Measurements from ENCODE around the gene DAPK1.

DAPK1 gene

DNA sequence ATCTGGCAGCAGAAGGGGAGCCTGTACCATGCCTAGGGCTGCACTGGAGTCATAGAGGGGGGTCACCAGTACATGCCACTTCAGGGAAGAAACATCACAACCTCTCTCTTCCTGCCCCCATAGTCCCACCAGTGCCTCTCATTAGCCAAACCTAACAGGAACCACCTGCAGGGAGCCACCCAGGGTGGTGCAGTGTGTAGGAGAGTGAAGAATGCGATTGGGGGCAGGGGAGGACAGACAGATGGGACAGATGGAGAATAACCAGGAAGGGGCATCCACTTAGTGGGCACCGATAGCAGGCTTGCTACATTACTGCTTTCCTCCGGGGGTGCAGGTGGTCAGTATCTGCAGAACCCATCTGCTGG lies 19.2 kb downstream of the DAPK1 start:
- no peak overlapping the region for H4K8ac ChIP-seq (ENCODE audit: low read length)
- H3K27ac ChIP-seq (ENCODE audit: low read length, poor library complexity, severe bottlenecking), result no peak overlapping the region
- peaks cover 46% of the 10 kb centered on the region for H3K79me1 ChIP-seq (replicated peaks; ENCODE audit: low read length, poor library complexity, severe bottlenecking)
- peak overlapping the region; percentile 15 for H2BK15ac ChIP-seq (ENCODE audit: low read depth, poor library complexity, severe bottlenecking)
- H3K4ac ChIP-seq (ENCODE audit: low read depth in 1 of 2, low read length in 2 of 2), result peak overlapping the region; percentile 8 to 41
- H2BK5ac ChIP-seq (ENCODE audit: low read depth, low read length, poor library complexity, severe bottlenecking), result no peak overlapping the region
- no peak overlapping the region for H2AFZ ChIP-seq (ENCODE audit: low read depth, low read length)
- no peak overlapping the region for H3K9ac ChIP-seq (ENCODE audit: low read length)
- H3K18ac ChIP-seq (ENCODE audit: low read depth in 1 of 2, low read length in 2 of 2), result peak overlapping the region; percentile 34 to 44
- H2BK12ac ChIP-seq (ENCODE audit: low read length in 2 of 2), result peak overlapping the region; percentile 2 to 66
- no peak overlapping the region for H3K23ac ChIP-seq (ENCODE audit: low read length in 2 of 2)
- H3K9me3 ChIP-seq (ENCODE audit: control insufficient read depth, low read length), result peaks cover 4% of the 10 kb centered on the region
- peaks cover 20% of the 10 kb centered on the region for H3K4me1 ChIP-seq (ENCODE audit: control insufficient read depth, insufficient read depth, low read depth, low read length)
- DNase-seq, result no peak
- H3K27me3 ChIP-seq (ENCODE audit: control insufficient read depth in 1 of 2, insufficient read depth in 1 of 2, low read length in 2 of 2), result no peaks in the 10 kb centered on the region
- H2AK5ac ChIP-seq (ENCODE audit: low read length, severe bottlenecking), result peak overlapping the region; percentile 24
- no peak overlapping the region for H2BK120ac ChIP-seq (ENCODE audit: low read depth, low read length)
- H4K91ac ChIP-seq (ENCODE audit: low read length), result peak overlapping the region; percentile 75
- H3K4me3 ChIP-seq (ENCODE audit: insufficient read depth in 1 of 2, low read depth in 1 of 2, low read length in 2 of 2), result peak overlapping the region in 1 of 2 experiments; percentile 36
- H3K36me3 ChIP-seq (ENCODE audit: control insufficient read depth in 1 of 2, insufficient read depth in 2 of 2, low read depth in 1 of 2, low read length in 2 of 2), result peaks cover 0 to 29% of the 10 kb centered on the region in 2 experiments
- WGBS, result 85% methylated on average over 3 of the region's 3 CpGs
- no peak overlapping the region for H3K14ac ChIP-seq (ENCODE audit: low read length in 2 of 2)
- H3K4me2 ChIP-seq (ENCODE audit: low read length, poor library complexity, severe bottlenecking), result no peak overlapping the region

DNA sequence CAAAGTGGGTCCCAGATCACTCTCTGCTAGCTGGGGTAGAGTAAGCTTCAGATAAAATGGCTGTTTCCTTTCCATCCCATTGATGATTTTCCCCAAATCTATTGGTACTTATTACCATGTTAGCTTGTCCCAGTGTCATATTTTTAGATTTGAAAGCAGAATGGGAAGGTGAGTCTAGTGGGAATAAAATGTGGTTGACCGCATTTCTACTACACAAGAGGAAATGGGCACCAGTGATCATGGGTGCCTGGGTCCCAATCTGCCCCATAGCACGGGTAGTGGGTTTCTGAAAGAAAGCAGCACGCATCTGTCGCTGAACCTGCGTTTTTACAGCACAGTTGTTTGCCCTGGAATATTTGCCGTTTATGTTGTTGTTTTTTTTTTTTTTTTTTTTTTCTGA lies 20.1 kb downstream of the DAPK1 start:
- no peak overlapping the region for H3K4ac ChIP-seq (ENCODE audit: low read depth in 1 of 2, low read length in 2 of 2)
- H2BK12ac ChIP-seq (ENCODE audit: low read length in 2 of 2), result no peak overlapping the region
- H3K4me3 ChIP-seq (ENCODE audit: insufficient read depth in 1 of 2, low read depth in 1 of 2, low read length in 2 of 2), result no peak overlapping the region
- peaks cover 40% of the 10 kb centered on the region for H3K79me1 ChIP-seq (replicated peaks; ENCODE audit: low read length, poor library complexity, severe bottlenecking)
- no peak overlapping the region for H2AK5ac ChIP-seq (ENCODE audit: low read length, severe bottlenecking)
- DNase-seq, result no peak
- no peak overlapping the region for H2BK15ac ChIP-seq (ENCODE audit: low read depth, poor library complexity, severe bottlenecking)
- no peak overlapping the region for H2BK120ac ChIP-seq (ENCODE audit: low read depth, low read length)
- H3K36me3 ChIP-seq (ENCODE audit: control insufficient read depth in 1 of 2, insufficient read depth in 2 of 2, low read depth in 1 of 2, low read length in 2 of 2), result peaks cover 0 to 22% of the 10 kb centered on the region in 2 experiments
- H3K14ac ChIP-seq (ENCODE audit: low read length in 2 of 2), result no peak overlapping the region
- H4K91ac ChIP-seq (ENCODE audit: low read length), result no peak overlapping the region
- H3K9ac ChIP-seq (ENCODE audit: low read length), result no peak overlapping the region
- H4K8ac ChIP-seq (ENCODE audit: low read length), result no peak overlapping the region
- H2BK5ac ChIP-seq (ENCODE audit: low read depth, low read length, poor library complexity, severe bottlenecking), result no peak overlapping the region
- peaks cover 4% of the 10 kb centered on the region for H3K9me3 ChIP-seq (ENCODE audit: control insufficient read depth, low read length)
- no peak overlapping the region for H3K4me2 ChIP-seq (ENCODE audit: low read length, poor library complexity, severe bottlenecking)
- no peaks in the 10 kb centered on the region for H3K27me3 ChIP-seq (ENCODE audit: control insufficient read depth in 1 of 2, insufficient read depth in 1 of 2, low read length in 2 of 2)
- H3K27ac ChIP-seq (ENCODE audit: low read length, poor library complexity, severe bottlenecking), result no peak overlapping the region
- no peak overlapping the region for H3K23ac ChIP-seq (ENCODE audit: low read length in 2 of 2)
- H3K18ac ChIP-seq (ENCODE audit: low read depth in 1 of 2, low read length in 2 of 2), result no peak overlapping the region
- 84% methylated on average over 6 of the region's 6 CpGs for WGBS
- H3K4me1 ChIP-seq (ENCODE audit: control insufficient read depth, insufficient read depth, low read depth, low read length), result peaks cover 20% of the 10 kb centered on the region
- H2AFZ ChIP-seq (ENCODE audit: low read depth, low read length), result no peak overlapping the region

DNA sequence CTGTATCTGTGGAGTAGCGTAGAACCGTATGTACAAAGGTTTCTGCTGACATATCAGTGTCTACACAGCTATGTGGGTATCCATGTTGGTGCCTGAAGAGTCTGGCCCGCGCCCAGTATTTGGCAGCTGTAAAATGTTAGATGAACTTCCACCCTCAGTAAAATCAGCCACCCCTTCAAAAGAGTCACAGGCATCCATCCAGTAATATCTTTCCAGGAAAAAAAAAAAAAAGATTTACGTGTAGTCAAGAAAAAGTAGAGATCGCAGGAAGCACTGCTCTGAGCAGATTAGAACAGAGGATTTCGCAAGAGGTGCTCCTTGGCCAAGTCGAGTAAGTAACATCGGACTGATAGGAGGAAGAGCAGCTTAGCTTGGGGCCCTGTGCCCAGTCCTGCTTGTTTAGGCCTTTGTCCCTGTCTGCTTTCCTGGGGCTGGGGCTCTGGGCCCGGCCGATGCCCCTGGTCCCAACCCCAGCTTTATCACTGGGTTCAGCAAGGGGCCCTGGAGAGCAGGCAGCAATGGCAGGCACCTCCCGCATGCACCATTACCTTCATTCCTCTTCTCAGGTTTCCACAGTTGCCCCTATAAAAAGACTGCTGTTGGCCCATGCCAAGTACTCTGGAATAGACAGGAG lies 21.2 kb downstream of the DAPK1 start:
- H3K27ac ChIP-seq (ENCODE audit: low read length, poor library complexity, severe bottlenecking), result no peak overlapping the region
- no peak overlapping the region for H4K8ac ChIP-seq (ENCODE audit: low read length)
- H3K36me3 ChIP-seq (ENCODE audit: control insufficient read depth in 1 of 2, insufficient read depth in 2 of 2, low read depth in 1 of 2, low read length in 2 of 2), result peaks cover 0 to 22% of the 10 kb centered on the region in 2 experiments
- no peak overlapping the region for H3K4ac ChIP-seq (ENCODE audit: low read depth in 1 of 2, low read length in 2 of 2)
- H2AK5ac ChIP-seq (ENCODE audit: low read length, severe bottlenecking), result no peak overlapping the region
- peak overlapping the region in 1 of 2 experiments; percentile 71 for H3K18ac ChIP-seq (ENCODE audit: low read depth in 1 of 2, low read length in 2 of 2)
- H2BK5ac ChIP-seq (ENCODE audit: low read depth, low read length, poor library complexity, severe bottlenecking), result no peak overlapping the region
- H2AFZ ChIP-seq (ENCODE audit: low read depth, low read length), result no peak overlapping the region
- H2BK15ac ChIP-seq (ENCODE audit: low read depth, poor library complexity, severe bottlenecking), result no peak overlapping the region
- H2BK120ac ChIP-seq (ENCODE audit: low read depth, low read length), result no peak overlapping the region
- H2BK12ac ChIP-seq (ENCODE audit: low read length in 2 of 2), result no peak overlapping the region
- no peak for DNase-seq
- H3K9ac ChIP-seq (ENCODE audit: low read length), result no peak overlapping the region
- 72% methylated on average over 11 of the region's 12 CpGs for WGBS
- no peaks in the 10 kb centered on the region for H3K27me3 ChIP-seq (ENCODE audit: control insufficient read depth in 1 of 2, insufficient read depth in 1 of 2, low read length in 2 of 2)
- H4K91ac ChIP-seq (ENCODE audit: low read length), result no peak overlapping the region
- peaks cover 17% of the 10 kb centered on the region for H3K4me1 ChIP-seq (ENCODE audit: control insufficient read depth, insufficient read depth, low read depth, low read length)
- H3K23ac ChIP-seq (ENCODE audit: low read length in 2 of 2), result no peak overlapping the region
- no peak overlapping the region for H3K4me3 ChIP-seq (ENCODE audit: insufficient read depth in 1 of 2, low read depth in 1 of 2, low read length in 2 of 2)
- peaks cover 40% of the 10 kb centered on the region for H3K79me1 ChIP-seq (replicated peaks; ENCODE audit: low read length, poor library complexity, severe bottlenecking)
- H3K9me3 ChIP-seq (ENCODE audit: control insufficient read depth, low read length), result peaks cover 4% of the 10 kb centered on the region
- no peak overlapping the region for H3K14ac ChIP-seq (ENCODE audit: low read length in 2 of 2)
- H3K4me2 ChIP-seq (ENCODE audit: low read length, poor library complexity, severe bottlenecking), result no peak overlapping the region

DNA sequence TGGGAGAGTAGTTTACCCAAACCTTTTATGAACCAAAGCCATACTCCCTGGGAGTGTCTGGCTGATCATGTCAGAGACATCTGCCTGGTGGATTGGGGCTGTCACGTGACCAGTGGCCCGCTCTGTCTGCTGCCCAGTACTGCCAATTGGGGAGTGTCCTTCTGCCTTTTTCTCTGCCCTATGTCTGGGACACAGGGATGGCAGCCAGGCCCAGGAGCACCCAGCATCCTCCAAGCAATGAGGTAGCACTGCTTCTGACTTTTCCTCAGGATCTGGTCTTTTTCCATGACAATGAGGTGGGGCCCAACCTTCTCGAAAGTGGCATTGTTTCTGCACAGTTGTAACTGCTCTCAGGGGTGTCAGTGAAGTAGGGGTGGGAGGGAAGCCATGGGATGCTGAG lies 21.8 kb downstream of the DAPK1 start:
- Histone ChIP-seq H2AFZ (ENCODE audit: low read depth, low read length) (no peak overlapping the region), H3K4ac (ENCODE audit: low read depth in 1 of 2, low read length in 2 of 2) (no peak overlapping the region), H3K27me3 (ENCODE audit: control insufficient read depth in 1 of 2, insufficient read depth in 1 of 2, low read length in 2 of 2) (no peaks in the 10 kb centered on the region), H3K23ac (ENCODE audit: low read length in 2 of 2) (no peak overlapping the region), H3K14ac (ENCODE audit: low read length in 2 of 2) (no peak overlapping the region), H2BK12ac (ENCODE audit: low read length in 2 of 2) (peak overlapping the region; percentile 15 to 38), H3K27ac (ENCODE audit: low read length, poor library complexity, severe bottlenecking) (no peak overlapping the region), H3K79me1 (replicated peaks; ENCODE audit: low read length, poor library complexity, severe bottlenecking) (peaks cover 45% of the 10 kb centered on the region), H4K91ac (ENCODE audit: low read length) (peak overlapping the region; percentile 20), H3K9me3 (ENCODE audit: control insufficient read depth, low read length) (peaks cover 4% of the 10 kb centered on the region), H3K4me3 (ENCODE audit: insufficient read depth in 1 of 2, low read depth in 1 of 2, low read length in 2 of 2) (no peak overlapping the region), H4K8ac (ENCODE audit: low read length) (no peak overlapping the region), H2BK5ac (ENCODE audit: low read depth, low read length, poor library complexity, severe bottlenecking) (no peak overlapping the region), H3K9ac (ENCODE audit: low read length) (no peak overlapping the region), H2AK5ac (ENCODE audit: low read length, severe bottlenecking) (no peak overlapping the region), H3K18ac (ENCODE audit: low read depth in 1 of 2, low read length in 2 of 2) (no peak overlapping the region), H3K4me2 (ENCODE audit: low read length, poor library complexity, severe bottlenecking) (no peak overlapping the region), H2BK15ac (ENCODE audit: low read depth, poor library complexity, severe bottlenecking) (no peak overlapping the region), H2BK120ac (ENCODE audit: low read depth, low read length) (no peak overlapping the region), H3K36me3 (ENCODE audit: control insufficient read depth in 1 of 2, insufficient read depth in 2 of 2, low read depth in 1 of 2, low read length in 2 of 2) (peaks cover 0 to 27% of the 10 kb centered on the region in 2 experiments), H3K4me1 (ENCODE audit: control insufficient read depth, insufficient read depth, low read depth, low read length) (peaks cover 17% of the 10 kb centered on the region)
- 65% methylated on average over 3 of the region's 3 CpGs for WGBS
- DNase-seq, result no peak

Measured in mesenchymal stem cell (in vitro differentiated cells and primary cell).